Suprapubic skin (tissue), 4 donors: ENCODE data around the gene SKAP1. TPM values are rescaled to one million over a fixed set of nuclear protein-coding genes. Genes with fewer than 3 reads are reported as not detected.

ENCODE experiments used
- DNase-seq, 2 donors: peaks; one replicate each; pipeline ENCODE4 v3.0.0-alpha.2; 2019; ENCODE audit warnings: low spot score in 2 of 2
- H3K27ac ChIP-seq: fragments of 200-600 bp; sonication (generic); one replicate; pipeline ENCODE4 v1.5.1; 2019
- H3K27me3 ChIP-seq: fragments of 200-600 bp; sonication (generic); one replicate; pipeline ENCODE4 v1.5.1; 2019
- H3K36me3 ChIP-seq: fragments of 200-600 bp; sonication (generic); one replicate; pipeline ENCODE4 v1.5.1; 2019
- H3K4me1 ChIP-seq: fragments of 200-600 bp; sonication (generic); one replicate; pipeline ENCODE4 v1.5.1; 2019
- H3K4me3 ChIP-seq: fragments of 200-600 bp; sonication (generic); one replicate; pipeline ENCODE4 v1.5.1; 2019; ENCODE audit warnings: mild to moderate bottlenecking
- H3K9me3 ChIP-seq: fragments of 200-600 bp; sonication (generic); one replicate; pipeline ENCODE4 v1.5.1; 2019
- EP300 ChIP-seq: sonication (generic); formaldehyde crosslinking; IDR thresholded peaks from one replicate; pipeline ENCODE4 v1.6.1; 2017; ENCODE audit warnings: antibody characterized with exemption
- POLR2A ChIP-seq, 2 donors: fragments of 450-650 bp; IDR thresholded peaks; one replicate each; pipeline ENCODE4 v1.6.1; 2017; ENCODE audit warnings: antibody characterized with exemption in 2 of 2, mild to moderate bottlenecking in 2 of 2, moderate library complexity in 2 of 2
- POLR2AphosphoS5 ChIP-seq, 3 donors: sonication (generic); formaldehyde crosslinking; IDR thresholded peaks; one replicate each; pipeline ENCODE4 v1.6.1; 2017; ENCODE audit warnings: antibody characterized with exemption in 3 of 3
- WGBS: methylation state at CpG from one replicate; pipeline ENCODE4 v1.1.5; 2018; 5-methylcytosine and 5-hydroxymethylcytosine counted together
- total RNA-seq, 4 donors: library from RNA; depleted of rRNA; stranded (reverse); fragments of >200 nt; gene quantifications; one replicate each; pipeline ENCODE4 v1.1.0, GENCODE V29; 2016
- TF ChIP-seq, protein P1 (sequence below), 2 donors: fragments of 200-600 bp in 1 of 2; fragments of 450-650 bp in 1 of 2; sonication (generic) in 1 of 2; IDR thresholded peaks; one replicate each; pipeline ENCODE4 v1.5.1; 2016 to 2019; ENCODE audit warnings: antibody characterized with exemption in 2 of 2, mild to moderate bottlenecking in 1 of 2, moderate library complexity in 1 of 2

SKAP1 gene
- total RNA-seq, 4 donors from 2014 or later: 1.0 to 1.5 TPM; not detected in 2

DNA sequence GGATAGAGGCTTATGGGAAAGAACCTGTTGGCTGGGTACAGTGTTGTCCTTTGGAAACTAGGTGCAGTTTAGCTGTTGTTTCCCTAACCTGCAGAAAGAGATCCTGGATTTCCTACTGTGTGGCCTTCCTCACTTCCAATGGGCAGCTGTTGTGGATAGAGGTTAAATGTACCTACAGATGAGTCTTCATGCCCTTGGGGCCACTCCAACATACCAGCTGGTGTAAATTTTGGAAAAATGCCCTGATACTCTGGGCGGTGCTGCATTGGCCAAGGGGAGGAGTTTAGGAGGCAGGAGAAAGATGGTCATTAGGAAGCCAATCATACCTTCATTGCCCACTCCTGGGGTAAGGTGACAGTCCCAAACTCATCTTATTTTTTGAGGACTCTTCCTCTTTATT lies 252.2 kb downstream of the SKAP1 start:
- no peak for TF ChIP-seq POLR2A (IDR thresholded peaks at IDR 0.05)
- TF ChIP-seq POLR2AphosphoS5 (IDR thresholded peaks at IDR 0.05): no peak
- TF ChIP-seq EP300: no peak
- TF ChIP-seq, protein P1, sequence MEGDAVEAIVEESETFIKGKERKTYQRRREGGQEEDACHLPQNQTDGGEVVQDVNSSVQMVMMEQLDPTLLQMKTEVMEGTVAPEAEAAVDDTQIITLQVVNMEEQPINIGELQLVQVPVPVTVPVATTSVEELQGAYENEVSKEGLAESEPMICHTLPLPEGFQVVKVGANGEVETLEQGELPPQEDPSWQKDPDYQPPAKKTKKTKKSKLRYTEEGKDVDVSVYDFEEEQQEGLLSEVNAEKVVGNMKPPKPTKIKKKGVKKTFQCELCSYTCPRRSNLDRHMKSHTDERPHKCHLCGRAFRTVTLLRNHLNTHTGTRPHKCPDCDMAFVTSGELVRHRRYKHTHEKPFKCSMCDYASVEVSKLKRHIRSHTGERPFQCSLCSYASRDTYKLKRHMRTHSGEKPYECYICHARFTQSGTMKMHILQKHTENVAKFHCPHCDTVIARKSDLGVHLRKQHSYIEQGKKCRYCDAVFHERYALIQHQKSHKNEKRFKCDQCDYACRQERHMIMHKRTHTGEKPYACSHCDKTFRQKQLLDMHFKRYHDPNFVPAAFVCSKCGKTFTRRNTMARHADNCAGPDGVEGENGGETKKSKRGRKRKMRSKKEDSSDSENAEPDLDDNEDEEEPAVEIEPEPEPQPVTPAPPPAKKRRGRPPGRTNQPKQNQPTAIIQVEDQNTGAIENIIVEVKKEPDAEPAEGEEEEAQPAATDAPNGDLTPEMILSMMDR (IDR thresholded peaks at IDR 0.05): no peak
- peaks cover 25% of the 10 kb centered on the region for H3K27me3 ChIP-seq
- no peak overlapping the region for H3K27ac ChIP-seq
- DNase-seq: no peak
- H3K4me3 ChIP-seq: no peak overlapping the region
- no peaks in the 10 kb centered on the region for H3K36me3 ChIP-seq
- no peaks in the 10 kb centered on the region for H3K9me3 ChIP-seq
- no peaks in the 10 kb centered on the region for H3K4me1 ChIP-seq
- 50% methylated on average over 1 of the region's 1 CpG for WGBS

DNA sequence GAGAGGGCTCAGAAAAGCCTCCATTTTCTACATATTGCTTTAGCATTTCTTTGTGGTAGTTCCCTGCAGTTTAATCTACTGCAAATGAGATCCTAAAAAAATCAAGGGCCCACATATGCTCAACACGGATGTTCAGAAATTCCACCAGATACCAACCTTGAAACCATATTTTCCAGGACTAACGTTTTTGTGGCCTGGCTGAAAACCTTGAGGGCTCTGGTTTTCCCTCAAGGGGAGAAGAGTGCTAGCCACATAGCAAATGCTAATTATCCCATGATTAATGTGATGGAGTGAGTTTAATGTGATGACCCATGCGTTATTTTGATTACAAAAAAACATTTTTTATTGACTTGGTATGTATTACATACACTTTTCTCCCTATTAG lies 253.6 kb downstream of the SKAP1 start:
- 84% methylated on average over 3 of the region's 3 CpGs for WGBS

DNA sequence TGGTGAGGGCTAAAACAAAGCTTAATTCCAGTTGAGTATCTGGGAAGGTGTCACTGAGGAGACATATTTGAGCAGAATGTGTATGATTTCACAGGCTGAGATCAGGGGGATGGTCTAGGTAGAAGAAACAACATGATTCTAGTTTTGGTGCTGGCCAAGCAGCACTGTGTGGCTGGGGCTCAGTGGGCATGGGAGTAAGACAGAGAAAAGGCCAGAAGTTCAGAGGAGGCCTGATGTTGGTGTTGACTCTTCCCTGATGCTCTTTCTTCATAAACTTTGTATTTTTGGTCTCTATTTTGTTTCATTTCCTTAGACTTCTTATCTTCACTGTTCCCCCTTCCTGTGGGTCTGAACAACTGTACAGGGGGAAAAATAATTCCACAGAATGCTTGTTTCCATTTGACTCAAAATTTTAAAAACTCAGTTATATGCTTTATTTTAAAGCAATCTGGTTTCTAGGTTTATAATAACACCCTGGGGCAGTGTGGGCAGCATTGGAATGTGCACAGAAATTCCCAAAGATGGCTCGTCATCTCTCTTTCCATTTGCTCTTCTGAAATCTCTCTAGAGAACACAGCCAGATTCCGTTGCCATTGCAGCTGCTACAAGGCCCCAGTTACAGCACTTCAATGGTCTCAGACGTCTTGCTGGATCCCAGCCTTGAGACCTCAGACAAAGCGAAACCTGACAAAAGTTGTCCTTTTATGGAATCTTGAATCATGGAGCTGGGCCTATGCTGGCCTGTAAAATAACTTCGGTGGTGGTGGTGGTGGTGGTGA lies 254.1 kb downstream of the SKAP1 start:
- TF ChIP-seq, protein P1 (IDR thresholded peaks at IDR 0.05): no peak
- TF ChIP-seq POLR2A (IDR thresholded peaks at IDR 0.05): no peak
- no peak for TF ChIP-seq EP300
- TF ChIP-seq POLR2AphosphoS5 (IDR thresholded peaks at IDR 0.05): no peak
- DNase-seq: no peak
- Histone ChIP-seq H3K4me3 (no peak overlapping the region), H3K27ac (no peak overlapping the region), H3K4me1 (no peaks in the 10 kb centered on the region), H3K9me3 (no peaks in the 10 kb centered on the region), H3K27me3 (peaks cover 10% of the 10 kb centered on the region), H3K36me3 (no peaks in the 10 kb centered on the region)
- 80% methylated on average over 5 of the region's 5 CpGs for WGBS

More for the DNA sequence above, 253.6 kb downstream of the SKAP1 start:
- no peaks in the 10 kb centered on the region for H3K36me3 ChIP-seq
- TF ChIP-seq, protein P1 (IDR thresholded peaks at IDR 0.05): no peak
- TF ChIP-seq POLR2A (IDR thresholded peaks at IDR 0.05): no peak
- no peak for TF ChIP-seq POLR2AphosphoS5 (IDR thresholded peaks at IDR 0.05)
- TF ChIP-seq EP300: no peak
- H3K4me3 ChIP-seq: no peak overlapping the region
- peaks cover 14% of the 10 kb centered on the region for H3K27me3 ChIP-seq
- no peak overlapping the region for H3K27ac ChIP-seq
- DNase-seq: no peak
- no peaks in the 10 kb centered on the region for H3K4me1 ChIP-seq
- H3K9me3 ChIP-seq: no peaks in the 10 kb centered on the region

DNA sequence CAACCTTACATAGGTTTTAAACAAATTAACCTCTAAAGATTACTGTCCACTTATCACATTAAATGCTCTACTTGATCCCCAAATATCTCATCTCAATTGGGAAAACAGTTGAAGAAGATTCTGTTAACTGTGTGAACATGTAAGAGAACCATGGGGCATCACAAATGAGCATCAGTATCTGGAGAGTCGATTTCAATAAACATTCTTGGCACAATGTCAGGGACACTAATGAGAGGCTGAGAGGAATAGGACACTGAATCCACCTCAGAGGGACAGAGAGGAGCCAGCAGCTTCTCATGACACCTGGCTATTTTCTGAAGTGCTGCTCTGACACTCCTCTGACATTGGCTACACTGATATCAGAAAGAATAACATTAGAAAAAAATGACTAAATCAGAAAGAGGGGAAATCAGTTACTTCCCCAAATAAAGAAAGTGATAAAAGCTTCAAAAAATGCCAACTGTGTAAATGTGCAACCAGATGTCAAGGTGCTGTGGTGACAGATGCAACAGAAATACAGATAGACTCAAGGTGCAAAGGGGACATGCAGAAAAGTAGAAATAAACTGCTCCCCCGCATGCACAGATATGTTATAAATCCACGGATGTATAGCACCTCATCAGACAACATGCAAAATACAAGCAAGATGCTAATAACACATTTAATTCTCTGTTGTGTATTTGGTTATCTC lies 255.0 kb downstream of the SKAP1 start:
- no peaks in the 10 kb centered on the region for H3K9me3 ChIP-seq
- no peak for DNase-seq
- H3K36me3 ChIP-seq: no peaks in the 10 kb centered on the region
- 77% methylated on average over 3 of the region's 3 CpGs for WGBS
- H3K27me3 ChIP-seq: peaks cover 10% of the 10 kb centered on the region
- H3K4me3 ChIP-seq: no peak overlapping the region
- TF ChIP-seq, protein P1 (IDR thresholded peaks at IDR 0.05): no peak
- TF ChIP-seq EP300: no peak
- no peak for TF ChIP-seq POLR2AphosphoS5 (IDR thresholded peaks at IDR 0.05)
- TF ChIP-seq POLR2A (IDR thresholded peaks at IDR 0.05): no peak
- no peak overlapping the region for H3K27ac ChIP-seq
- no peaks in the 10 kb centered on the region for H3K4me1 ChIP-seq
